ENCODE data around the gene C9orf153. TPM values are rescaled to one million over a fixed set of nuclear protein-coding genes. Genes with fewer than 3 reads are reported as not detected.

Gene C9orf153
- total RNA-seq, 1 experiment from 2014 or later, result 0.17 TPM

GRCh38 chr9:86287013-86287412, 27.6 kb upstream of the C9orf153 start:
- H3K23me2 ChIP-seq (ENCODE audit: insufficient read length, low read depth, low read length, poor library complexity, severe bottlenecking), result peaks cover 5% of the 10 kb centered on the region
- H3K79me1 ChIP-seq (ENCODE audit: insufficient read depth, low read depth, low read length, poor library complexity, severe bottlenecking), result no peaks in the 10 kb centered on the region
- no peak overlapping the region for H3K9ac ChIP-seq (ENCODE audit: extremely low read depth, insufficient read length, low read length)
- H3K27me3 ChIP-seq (ENCODE audit: insufficient read depth, low read length), result no peaks in the 10 kb centered on the region
- no peak overlapping the region for H4K8ac ChIP-seq (replicated peaks; ENCODE audit: insufficient read length, low read depth, low read length)
- Mint-ChIP-seq H3K36me3 (ENCODE audit: insufficient read depth in 1 of 3, low read depth in 3 of 3) (no peaks in the 10 kb centered on the region), H3K4me3 (peak overlapping the region; percentile 18 to 24; a peak in 3 of 5 replicates), H3K4me1 (peaks cover 36 to 39% of the 10 kb centered on the region in 2 experiments), H3K9me3 (no peaks in the 10 kb centered on the region), H3K27ac (peak overlapping the region; percentile 83 to 94 (median 91); a peak in 6 of 7 replicates), H3K27me3 (ENCODE audit: low read depth) (peaks cover 9% of the 10 kb centered on the region)
- H3K56ac ChIP-seq (ENCODE audit: insufficient read length, low read depth, low read length), result no peak overlapping the region
- no peak overlapping the region for H3K4ac ChIP-seq (ENCODE audit: low read depth, low read length)
- TF ChIP-seq, protein P1, sequence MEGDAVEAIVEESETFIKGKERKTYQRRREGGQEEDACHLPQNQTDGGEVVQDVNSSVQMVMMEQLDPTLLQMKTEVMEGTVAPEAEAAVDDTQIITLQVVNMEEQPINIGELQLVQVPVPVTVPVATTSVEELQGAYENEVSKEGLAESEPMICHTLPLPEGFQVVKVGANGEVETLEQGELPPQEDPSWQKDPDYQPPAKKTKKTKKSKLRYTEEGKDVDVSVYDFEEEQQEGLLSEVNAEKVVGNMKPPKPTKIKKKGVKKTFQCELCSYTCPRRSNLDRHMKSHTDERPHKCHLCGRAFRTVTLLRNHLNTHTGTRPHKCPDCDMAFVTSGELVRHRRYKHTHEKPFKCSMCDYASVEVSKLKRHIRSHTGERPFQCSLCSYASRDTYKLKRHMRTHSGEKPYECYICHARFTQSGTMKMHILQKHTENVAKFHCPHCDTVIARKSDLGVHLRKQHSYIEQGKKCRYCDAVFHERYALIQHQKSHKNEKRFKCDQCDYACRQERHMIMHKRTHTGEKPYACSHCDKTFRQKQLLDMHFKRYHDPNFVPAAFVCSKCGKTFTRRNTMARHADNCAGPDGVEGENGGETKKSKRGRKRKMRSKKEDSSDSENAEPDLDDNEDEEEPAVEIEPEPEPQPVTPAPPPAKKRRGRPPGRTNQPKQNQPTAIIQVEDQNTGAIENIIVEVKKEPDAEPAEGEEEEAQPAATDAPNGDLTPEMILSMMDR (conservative IDR thresholded peaks at IDR 0.05), result peak; percentile 71
- H2BK5ac ChIP-seq (ENCODE audit: insufficient read length, low read length), result no peak overlapping the region
- no peak overlapping the region for H4K5ac ChIP-seq (ENCODE audit: insufficient read length, low read depth, low read length)
- no peak overlapping the region for H2BK20ac ChIP-seq (ENCODE audit: low read depth, low read length, poor library complexity, severe bottlenecking)
- H2BK12ac ChIP-seq (ENCODE audit: insufficient read length, low read depth, low read length), result no peak overlapping the region
- H3K4me2 ChIP-seq (ENCODE audit: insufficient read depth, insufficient read length, low read length), result peak overlapping the region; percentile 33
- no peak overlapping the region for H2AK5ac ChIP-seq (ENCODE audit: insufficient read length, low read length)
- H3K79me2 ChIP-seq (ENCODE audit: insufficient read depth, low read length), result no peaks in the 10 kb centered on the region
- H4K91ac ChIP-seq (ENCODE audit: insufficient read length, low read depth, low read length), result no peak overlapping the region
- no peak overlapping the region for H3K23ac ChIP-seq (ENCODE audit: insufficient read length, low read depth, low read length)
- H3K9me3 ChIP-seq (ENCODE audit: control insufficient read depth, low read depth, low read length), result no peaks in the 10 kb centered on the region
- H2AFZ ChIP-seq (ENCODE audit: low read length), result no peak overlapping the region
- no peaks in the 10 kb centered on the region; the same call in 1 of the 2 replicates for H3K4me1 ChIP-seq (ENCODE audit: insufficient read depth, low read length)
- WGBS (ENCODE audit: extremely low coverage, insufficient read length, low lambda C conversion rate), result no CpG with 5 or more reads among the region's 7 CpGs
- peak; percentile 64 for DNase-seq
- no peak overlapping the region for H3K14ac ChIP-seq (ENCODE audit: insufficient read depth, low read length)
- no peak overlapping the region for H2BK120ac ChIP-seq (ENCODE audit: low read depth, low read length, poor library complexity, severe bottlenecking)
- H4K20me1 ChIP-seq (ENCODE audit: control insufficient read depth, insufficient read depth, insufficient read length), result no peaks in the 10 kb centered on the region
- H3T11ph ChIP-seq (ENCODE audit: low read length), result no peak overlapping the region
- no peak overlapping the region for H2BK15ac ChIP-seq (ENCODE audit: low read depth, low read length)
- H3K27ac ChIP-seq (ENCODE audit: insufficient read length, low read depth, low read length), result no peak overlapping the region
- peak overlapping the region; percentile 62 for H3K18ac ChIP-seq (ENCODE audit: insufficient read length, low read depth, low read length)

Data from H9 (cell line).